SK-N-SH (cell line): Measurements from ENCODE around the gene TNFRSF14. TPM values are rescaled to one million over a fixed set of nuclear protein-coding genes. Genes with fewer than 3 reads are reported as not detected.

Experiments
- CTCF ChIA-PET: fragments of 300-600, 350-600 bp; formaldehyde crosslinking; extraction: SDS; loops from one replicate; lab custom pipeline; 2021; lab: Yijun Ruan, JAX
- POLR2A ChIA-PET: fragments of 350-600 bp; sonication (Branson Sonifier 250); formaldehyde crosslinking; extraction: SDS; loops from one replicate; lab custom pipeline; 2020; ENCODE audit warnings: antibody characterized with exemption, inconsistent platforms; lab: Yijun Ruan, JAX
- DNase-seq: peaks from one replicate; pipeline ENCODE4 v3.0.0; 2012
- H2AFZ ChIP-seq: fragments of 200-600 bp; sonication (generic); 2 replicates; pipeline ENCODE4 v1.8.1; 2016; ENCODE audit warnings: antibody characterized with exemption, mild to moderate bottlenecking, low read depth
- H3F3A ChIP-seq: fragments of 200-600 bp; sonication (generic); replicated peaks from 2 replicates; pipeline ENCODE3; 2016; ENCODE audit warnings: antibody characterized with exemption, mild to moderate bottlenecking; ENCODE audit not compliant: insufficient read depth
- H3K27ac ChIP-seq, 2 experiments: fragments of 200-500 bp in 1 of 2; fragments of 200-600 bp in 1 of 2; sonication (Bioruptor generic) in 1 of 2; sonication (generic), shearing (Covaris generic) in 1 of 2; 2 replicates each; pipeline versions ENCODE4 v1.5.1 to v1.6.1; 2014 to 2016; ENCODE audit warnings: low read depth in 2 of 2, inconsistent platforms in 1 of 2, low read length in 1 of 2, mild to moderate bottlenecking in 1 of 2, mixed read lengths in 1 of 2
- H3K27me3 ChIP-seq: fragments of 200-600 bp; sonication (generic), shearing (Covaris generic); 2 replicates; pipeline ENCODE4 v1.6.1; 2016; ENCODE audit warnings: mixed run types; ENCODE audit not compliant: insufficient read depth
- H3K36me3 ChIP-seq, 2 experiments: fragments of 200-500 bp in 1 of 2; fragments of 200-600 bp in 1 of 2; sonication (Bioruptor generic) in 1 of 2; sonication (generic) in 1 of 2; replicated peaks in 1 of 2; 2 replicates each; pipeline versions ENCODE3 to v1.5.1; 2014 to 2016; ENCODE audit warnings: low read length in 1 of 2, mild to moderate bottlenecking in 1 of 2; ENCODE audit not compliant: insufficient read depth in 2 of 2, control insufficient read depth in 1 of 2
- H3K4me1 ChIP-seq, 2 experiments: fragments of 200-500 bp in 1 of 2; fragments of 200-600 bp in 1 of 2; sonication (Bioruptor generic) in 1 of 2; sonication (generic), shearing (Covaris generic) in 1 of 2; 2 replicates each; pipeline versions ENCODE4 v1.5.1 to v1.6.1; 2014 to 2016; ENCODE audit warnings: low read depth in 1 of 2, low read length in 1 of 2, mixed run types in 1 of 2; ENCODE audit not compliant: insufficient read depth in 2 of 2, control insufficient read depth in 1 of 2
- H3K4me2 ChIP-seq: fragments of 200-600 bp; sonication (generic), shearing (Covaris generic); 2 replicates; pipeline ENCODE4 v1.6.1; 2017; ENCODE audit warnings: mixed run types
- H3K4me3 ChIP-seq, 2 experiments: fragments of 200-500 bp in 1 of 2; fragments of 200-600 bp in 1 of 2; sonication (Bioruptor generic) in 1 of 2; sonication (generic), shearing (Covaris generic) in 1 of 2; 2 replicates each; pipeline versions ENCODE4 v1.5.1 to v1.8.1; 2014 to 2016; ENCODE audit warnings: low read depth in 2 of 2, inconsistent platforms in 1 of 2, low read length in 1 of 2, mild to moderate bottlenecking in 1 of 2, mixed read lengths in 1 of 2, moderate library complexity in 1 of 2
- H3K79me2 ChIP-seq: fragments of 200-600 bp; sonication (generic); 2 replicates; pipeline ENCODE4 v1.8.1; 2017; ENCODE audit warnings: mild to moderate bottlenecking; ENCODE audit not compliant: insufficient read depth
- H3K9ac ChIP-seq: fragments of 200-600 bp; sonication (generic); 2 replicates; pipeline ENCODE4 v1.6.1; 2017; ENCODE audit warnings: mixed run types
- H3K9me2 ChIP-seq: fragments of 200-600 bp; sonication (generic); 2 replicates; pipeline ENCODE4 v1.6.1; 2017; ENCODE audit warnings: mixed run types
- H3K9me3 ChIP-seq: fragments of 200-600 bp; sonication (generic); 2 replicates; pipeline ENCODE4 v1.6.1; 2017; ENCODE audit warnings: mixed run types, mild to moderate bottlenecking, moderate library complexity
- H4K20me1 ChIP-seq: fragments of 200-600 bp; sonication (generic); 2 replicates; pipeline ENCODE4 v1.6.1; 2017; ENCODE audit warnings: mild to moderate bottlenecking, mixed run types; ENCODE audit not compliant: insufficient read depth
- CHD2 ChIP-seq: fragments of 150-350 bp; IDR thresholded peaks from 2 replicates; pipeline ENCODE4 v1.6.1; 2018; ENCODE audit warnings: low read length; ENCODE audit not compliant: partially characterized antibody
- CTCF ChIP-seq: fragments of 200-600 bp; sonication (generic); IDR thresholded peaks from 2 replicates; pipeline ENCODE4 v1.6.1; 2017; ENCODE audit warnings: antibody characterized with exemption, mild to moderate bottlenecking, moderate library complexity
- EZH2phosphoT487 ChIP-seq: fragments of 200-600 bp; sonication (generic); IDR thresholded peaks from 2 replicates; pipeline ENCODE4 v1.6.1; 2017; ENCODE audit warnings: low read depth, mixed run types, mild to moderate bottlenecking, antibody characterized with exemption, moderate library complexity, borderline replicate concordance
- FOXJ3 ChIP-seq: sonication (generic); formaldehyde crosslinking; IDR thresholded peaks from 2 replicates; pipeline ENCODE4 v1.5.1; 2020; ENCODE audit warnings: mild to moderate bottlenecking, missing genetic modification reagents
- FOXM1 ChIP-seq: IDR thresholded peaks from 2 replicates; pipeline ENCODE4 v1.4.0; 2012; ENCODE audit warnings: low read depth, mild to moderate bottlenecking
- GATA2 ChIP-seq: sonication (generic); formaldehyde crosslinking; IDR thresholded peaks from 2 replicates; pipeline ENCODE4 v1.5.0; 2020; ENCODE audit warnings: mild to moderate bottlenecking, missing genetic modification reagents
- IRF3 ChIP-seq: fragments of 150-350 bp; IDR thresholded peaks from 2 replicates; pipeline ENCODE4 v1.6.1; 2016; ENCODE audit warnings: mild to moderate bottlenecking, low read depth, low read length
- NRF1 ChIP-seq: IDR thresholded peaks from 2 replicates; pipeline ENCODE4 v1.6.1; 2012; ENCODE audit warnings: low read depth, mild to moderate bottlenecking, low read length
- POLR2AphosphoS5 ChIP-seq: IDR thresholded peaks from 2 replicates; pipeline ENCODE4 v1.6.1; 2012; ENCODE audit warnings: low read depth, low read length
- RAD21 ChIP-seq: IDR thresholded peaks from 2 replicates; pipeline ENCODE4 v1.6.1; 2012; ENCODE audit warnings: mild to moderate bottlenecking, low read length
- REST ChIP-seq: IDR thresholded peaks from 2 replicates; pipeline ENCODE4 v1.6.1; 2012; ENCODE audit warnings: mild to moderate bottlenecking, low read depth, low read length, moderate library complexity
- RXRA ChIP-seq: IDR thresholded peaks from 2 replicates; pipeline ENCODE4 v1.4.0; 2012; ENCODE audit warnings: low read depth, mild to moderate bottlenecking, borderline replicate concordance
- SIN3A ChIP-seq: IDR thresholded peaks from 2 replicates; pipeline ENCODE4 v1.6.1; 2012; ENCODE audit warnings: low read depth, mild to moderate bottlenecking, low read length, moderate library complexity, borderline replicate concordance
- TCF12 ChIP-seq: IDR thresholded peaks from 2 replicates; pipeline ENCODE4 v1.4.0; 2012
- TEAD4 ChIP-seq: IDR thresholded peaks from 2 replicates; pipeline ENCODE4 v1.4.0; 2012; ENCODE audit warnings: mild to moderate bottlenecking, borderline replicate concordance; ENCODE audit not compliant: insufficient read depth
- USF2 ChIP-seq: fragments of 150-350 bp; IDR thresholded peaks from 2 replicates; pipeline ENCODE4 v1.6.1; 2017; ENCODE audit warnings: antibody characterized with exemption, low read length, low read depth, borderline replicate concordance
- WGBS: methylation state at CpG from one replicate; pipeline ENCODE4 v1.1.6; 2017; ENCODE audit warnings: low lambda C conversion rate; 5-methylcytosine and 5-hydroxymethylcytosine counted together
- polyA plus RNA-seq, 3 experiments: library from polyadenylated mRNA; depleted of rRNA; stranded (reverse); fragments of >200 nt; gene quantifications; 2 replicates each; pipeline ENCODE4 v1.2.3, GENCODE V29; 2012

Gene TNFRSF14
- polyA plus RNA-seq, 1 of the 3 experiments (the other 2 are of a cell fraction), result 0.28 TPM

- Histone ChIP-seq H3K36me3 (peaks cover 0 to 90% of the 10 kb centered on the region in 2 experiments), H3F3A (no peaks in the 10 kb centered on the region), H3K4me3 (no peak overlapping the region), H3K9ac (no peak overlapping the region), H3K9me3 (no peaks in the 10 kb centered on the region), H3K27ac (no peak overlapping the region), H3K27me3 (no peaks in the 10 kb centered on the region), H3K79me2 (no peaks in the 10 kb centered on the region), H3K4me2 (no peak overlapping the region), H3K9me2 (no peaks in the 10 kb centered on the region), H2AFZ (no peak overlapping the region), H3K4me1 (no peaks in the 10 kb centered on the region), H4K20me1 (no peaks in the 10 kb centered on the region)
- WGBS, result 96% methylated on average over 23 of the region's 43 CpGs
- CTCF ChIA-PET, result no interaction called here
- TF ChIP-seq GATA2 (CRISPR knock-in tag) (no peak), FOXJ3 (CRISPR knock-in tag) (no peak), USF2 (no peak), NRF1 (no peak), TEAD4 (no peak), RAD21 (no peak), CTCF (no peak), RXRA (no peak), REST (no peak), FOXM1 (no peak), IRF3 (no peak), TCF12 (no peak), POLR2AphosphoS5 (no peak), SIN3A (no peak), EZH2phosphoT487 (no peak), CHD2 (no peak)
- POLR2A ChIA-PET, result interaction anchor here (1.3 kb wide), 1 partner anchor 12 kb away, joined by 5 read pairs; no protein-coding TSS in a partner anchor
- no peak for DNase-seq
Measured at GRCh38 chr1:2513939-2514652, 42.1 kb upstream of the TNFRSF14 start.
